HG03521 (cell line): ENCODE results near the gene CCDC107.
"Not testable (repeated sequence)": the region's sequence is repeated elsewhere in the genome, so short reads cannot be mapped to it uniquely, and the experiment has no call there.

Experiments
- ATAC-seq: cut with Tn5 transposase; IDR thresholded peaks from one replicate; pipeline ENCODE4 v1.9.1; 2021; ENCODE audit warnings: mild to moderate bottlenecking, moderate library complexity; ENCODE audit not compliant: unreplicated experiment

The CCDC107 gene, protein sequence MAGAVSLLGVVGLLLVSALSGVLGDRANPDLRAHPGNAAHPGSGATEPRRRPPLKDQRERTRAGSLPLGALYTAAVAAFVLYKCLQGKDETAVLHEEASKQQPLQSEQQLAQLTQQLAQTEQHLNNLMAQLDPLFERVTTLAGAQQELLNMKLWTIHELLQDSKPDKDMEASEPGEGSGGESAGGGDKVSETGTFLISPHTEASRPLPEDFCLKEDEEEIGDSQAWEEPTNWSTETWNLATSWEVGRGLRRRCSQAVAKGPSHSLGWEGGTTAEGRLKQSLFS

DNA sequence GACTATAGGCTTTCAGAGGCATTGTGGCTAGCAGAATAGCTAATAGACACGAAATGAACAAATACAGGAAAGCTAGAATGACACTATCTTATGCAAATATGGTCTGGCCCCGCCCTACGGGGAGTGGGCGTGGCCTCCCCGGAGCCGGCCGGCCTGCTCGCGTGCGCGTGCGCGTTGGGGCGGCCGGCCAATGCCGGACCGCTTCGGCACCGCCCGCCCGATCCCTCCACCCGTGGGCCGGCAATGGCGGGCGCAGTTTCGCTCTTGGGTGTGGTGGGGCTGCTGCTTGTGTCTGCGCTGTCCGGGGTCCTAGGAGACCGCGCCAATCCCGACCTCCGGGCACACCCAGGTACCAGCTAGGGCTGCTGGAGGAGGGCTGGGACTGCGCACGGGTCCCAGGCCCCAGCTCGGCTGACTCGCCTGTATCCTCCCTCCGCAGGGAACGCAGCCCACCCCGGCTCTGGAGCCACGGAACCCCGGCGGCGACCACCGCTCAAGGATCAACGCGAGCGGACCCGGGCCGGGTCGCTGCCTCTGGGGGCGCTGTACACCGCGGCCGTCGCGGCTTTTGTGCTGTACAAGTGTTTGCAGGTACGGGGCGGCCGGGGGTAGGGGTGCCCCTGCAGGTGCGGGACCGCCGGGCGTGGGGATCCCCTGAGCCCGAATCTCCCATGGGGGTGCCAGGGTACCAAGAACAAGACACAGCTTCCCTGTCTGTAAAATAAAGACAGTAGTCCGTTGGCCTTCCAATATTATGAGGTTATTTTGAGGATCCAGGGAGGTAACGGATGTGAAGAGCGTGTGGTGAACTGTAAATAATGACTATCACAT is at the start of gene CCDC107:
Gene CCDC107, plus strand, starts transcription at position 156 of the 831 bp plus-strand sequence. Its CDS starts 88 bp downstream, at position 244.
- ATAC-seq = peak; percentile 71

DNA sequence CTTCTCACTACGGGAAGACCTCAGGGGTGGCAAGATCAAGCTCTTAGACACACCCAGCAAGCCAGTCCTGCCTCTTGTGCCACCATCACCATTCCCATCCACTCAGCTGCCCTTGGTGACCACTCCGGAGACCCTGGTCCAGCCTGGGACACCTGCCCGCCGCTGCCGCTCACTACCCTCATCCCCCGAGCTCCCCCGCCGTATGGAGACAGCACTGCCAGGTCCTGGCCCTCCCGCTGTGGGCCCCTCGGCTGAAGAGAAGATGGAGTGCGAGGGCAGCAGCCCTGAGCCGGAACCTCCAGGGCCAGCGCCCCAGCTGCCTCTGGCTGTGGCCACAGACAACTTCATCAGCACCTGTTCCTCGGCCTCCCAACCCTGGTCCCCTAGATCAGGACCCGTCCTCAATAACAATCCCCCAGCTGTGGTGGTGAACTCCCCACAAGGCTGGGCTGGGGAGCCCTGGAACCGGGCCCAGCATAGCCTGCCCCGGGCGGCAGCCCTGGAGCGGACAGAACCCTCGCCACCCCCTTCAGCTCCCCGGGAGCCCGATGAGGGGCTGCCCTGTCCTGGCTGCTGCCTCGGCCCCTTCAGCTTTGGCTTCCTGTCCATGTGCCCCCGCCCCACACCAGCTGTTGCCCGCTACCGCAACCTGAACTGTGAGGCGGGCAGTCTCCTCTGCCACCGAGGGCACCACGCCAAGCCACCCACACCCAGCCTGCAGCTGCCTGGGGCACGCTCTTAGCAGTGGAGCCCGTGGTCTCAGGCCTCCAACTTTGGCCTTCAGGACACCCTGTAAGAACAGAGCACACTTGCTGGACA is 48.9 kb upstream of the CCDC107 start:
- ATAC-seq = no peak

DNA sequence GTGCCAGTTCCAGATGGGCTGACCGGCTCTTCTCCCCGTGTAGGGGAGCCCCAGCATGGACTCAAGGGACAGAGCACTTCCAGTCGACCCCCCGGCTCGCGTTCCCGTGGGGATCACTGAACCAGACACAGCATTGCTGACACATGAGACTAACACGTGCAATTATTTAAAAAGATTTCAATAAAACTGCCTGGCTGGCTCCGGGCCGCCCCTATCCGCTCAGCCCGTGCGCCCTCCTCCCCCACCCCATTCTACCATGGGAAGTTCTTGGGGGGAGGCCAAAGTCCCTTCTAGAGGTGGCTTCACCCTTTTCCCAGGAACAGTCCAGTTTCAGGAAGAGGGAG is 48.3 kb upstream of the CCDC107 start:
- ATAC-seq = no peak

DNA sequence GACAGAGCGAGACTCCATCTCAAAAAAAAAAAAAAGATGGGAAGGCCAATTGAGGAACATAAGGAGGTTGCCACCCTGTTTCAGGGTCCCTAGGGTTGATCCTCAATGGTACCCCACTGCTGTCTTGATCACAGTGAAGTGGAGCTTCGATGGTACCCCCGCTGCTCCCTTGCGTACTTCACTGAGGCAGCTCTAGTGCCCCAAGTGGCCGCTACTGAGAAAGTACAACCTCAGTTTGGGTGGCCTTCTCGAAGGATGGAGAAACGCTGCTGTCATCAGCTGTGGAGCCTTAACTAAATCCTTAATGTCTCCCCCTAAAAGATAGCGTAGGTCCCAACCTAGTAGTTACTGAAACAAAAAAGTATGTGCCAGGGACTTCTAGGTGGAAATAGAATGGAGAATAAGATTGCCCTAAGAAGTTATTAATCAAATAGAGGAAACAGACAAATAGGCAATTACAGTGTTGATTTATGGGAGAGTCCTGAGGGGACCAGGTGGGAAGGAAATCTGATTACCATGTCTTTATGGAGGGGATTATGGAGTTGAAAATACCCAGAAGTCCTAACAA is 46.8 kb upstream of the CCDC107 start:
- ATAC-seq = peak; percentile 42

- not testable (repeated sequence) for ATAC-seq
Observed at GRCh38 chr9:35612066-35612465, 46.0 kb upstream of the CCDC107 start.

DNA sequence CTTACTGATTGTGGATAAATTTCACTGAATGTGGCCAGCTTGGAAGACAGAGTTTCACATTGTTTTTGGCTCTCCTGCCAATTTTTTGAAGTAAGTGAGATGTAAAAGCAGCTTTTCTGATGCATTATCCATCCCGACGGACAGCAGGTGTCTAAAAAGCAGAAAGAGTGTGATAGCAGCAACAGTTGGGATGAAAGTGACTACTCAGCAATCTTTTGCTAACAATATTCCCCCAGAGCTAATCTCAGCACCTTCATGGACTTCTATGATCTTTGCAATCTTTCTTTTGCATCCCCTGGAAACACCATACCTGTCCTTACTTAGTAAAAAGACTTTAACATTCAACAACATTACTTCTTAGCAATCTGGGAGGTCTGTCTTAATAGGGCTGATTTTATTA is 45.2 kb upstream of the CCDC107 start:
- ATAC-seq = no peak

DNA sequence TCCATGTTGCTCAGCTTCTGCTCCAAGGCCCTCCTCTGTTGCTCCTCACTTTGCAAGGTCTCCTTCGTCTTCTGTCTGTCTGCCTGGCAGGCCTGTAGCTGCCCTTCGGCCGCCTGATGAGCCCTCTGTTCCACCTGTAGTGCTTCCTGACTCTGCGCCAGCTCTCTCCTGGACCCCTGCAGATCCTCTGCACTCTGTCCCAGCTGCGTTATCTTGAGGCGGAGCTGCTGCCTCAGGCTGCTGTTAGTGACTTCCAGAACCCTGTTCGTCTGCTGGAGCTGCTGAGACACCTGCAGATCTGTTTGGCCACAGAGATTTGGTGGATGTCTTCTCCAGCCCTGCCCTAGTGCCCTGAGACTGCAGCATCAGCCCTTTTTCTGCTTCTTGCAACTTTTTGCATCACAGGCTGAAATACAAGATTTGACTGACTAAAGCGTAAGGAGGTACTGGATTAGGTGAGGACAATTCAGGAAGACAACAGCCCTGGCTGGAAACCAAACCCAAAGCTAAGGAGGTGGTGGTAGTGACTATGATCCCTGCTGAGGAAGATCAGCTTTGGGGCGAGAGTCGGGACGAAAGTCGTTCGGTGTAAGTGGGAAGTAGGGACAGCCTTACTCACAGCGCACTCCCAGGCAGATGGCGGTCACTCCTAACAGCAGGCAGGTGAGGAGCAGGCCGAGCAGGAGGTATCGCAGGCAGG is 42.0 kb upstream of the CCDC107 start:
- ATAC-seq = no peak

DNA sequence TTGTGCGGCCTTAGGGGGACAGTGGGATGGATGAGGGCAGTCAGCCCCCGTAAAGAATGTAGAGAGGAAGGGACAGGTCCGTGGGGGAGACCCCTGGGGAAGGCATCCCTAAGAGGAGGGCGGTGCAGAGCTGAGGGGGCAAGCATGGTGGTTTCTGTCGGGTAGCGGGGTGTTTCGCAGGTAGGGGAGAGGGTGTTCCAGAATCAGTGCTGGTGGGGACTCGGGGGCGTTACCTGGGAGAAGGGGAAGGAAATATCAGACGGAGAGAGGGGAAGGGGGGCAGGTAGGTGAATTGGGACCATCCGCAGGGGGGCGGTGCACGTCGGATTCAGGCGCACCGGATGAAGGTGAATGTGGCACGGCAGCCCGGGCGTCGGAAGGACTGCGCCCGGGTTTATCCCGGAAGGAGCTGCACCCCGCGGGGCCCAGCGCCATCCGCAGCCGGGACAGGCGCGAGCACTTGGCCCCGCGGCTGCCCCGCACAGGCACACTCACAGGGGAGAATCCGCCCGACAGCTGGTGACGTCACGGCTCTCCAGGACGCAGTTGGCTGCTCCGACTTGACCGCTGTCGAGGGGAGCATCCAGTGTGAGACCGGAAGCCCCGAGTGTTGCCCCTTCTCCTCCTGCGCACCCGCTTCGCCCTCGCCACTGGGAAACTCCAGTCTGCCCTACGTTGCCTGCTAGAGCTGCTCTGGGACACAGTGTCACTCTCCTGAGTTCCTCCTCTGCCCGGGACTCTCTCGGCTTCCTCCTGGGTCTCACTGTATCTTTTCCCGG is 41.2 kb upstream of the CCDC107 start:
- ATAC-seq = no peak

DNA sequence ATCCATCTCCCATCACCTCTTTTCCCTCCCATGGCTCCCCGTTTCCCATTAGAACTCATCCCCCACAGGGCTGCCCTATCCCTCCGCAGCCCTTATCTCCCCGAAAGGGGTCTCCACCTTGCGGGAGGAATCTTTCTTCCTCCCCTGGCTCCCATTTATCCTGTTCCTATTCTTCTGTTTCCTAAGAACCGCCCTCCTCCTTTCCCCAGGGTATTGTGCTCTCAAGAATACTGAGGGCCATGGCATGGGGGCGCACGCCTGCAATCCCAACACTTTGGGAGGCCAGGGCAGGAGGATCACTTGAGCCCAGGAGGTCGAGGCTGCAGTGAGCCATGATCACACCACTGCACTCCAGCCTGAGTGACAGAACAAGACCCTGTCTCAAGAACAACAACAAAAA is 40.5 kb upstream of the CCDC107 start:
- ATAC-seq = no peak

DNA sequence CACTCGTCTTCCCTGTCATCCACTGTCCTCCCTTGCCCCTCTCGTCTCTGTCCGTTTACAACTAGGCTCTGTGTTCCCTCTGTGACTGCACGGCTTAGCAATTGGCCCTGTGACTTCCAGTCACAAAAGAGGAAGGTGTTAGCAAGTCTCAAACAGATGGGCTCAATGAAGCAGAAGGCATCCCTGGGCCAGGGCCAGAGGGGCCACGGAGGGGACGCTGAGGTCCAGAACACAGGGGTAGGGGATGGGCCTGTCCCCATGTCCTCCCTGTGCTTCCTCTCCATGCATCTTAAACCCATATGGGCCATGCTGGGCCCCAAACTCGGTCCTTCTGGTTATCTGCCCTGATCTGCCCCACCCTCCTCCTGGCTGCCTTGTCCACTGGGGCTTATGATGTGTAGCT is 39.8 kb upstream of the CCDC107 start, which contains the start of gene CD72:
Gene CD72, minus strand, starts transcription at position 89 of the 403 bp plus-strand sequence. CDS start 110 bp downstream, outside the sequence.
- ATAC-seq = no peak

- ATAC-seq = peak; percentile 32
Observed at GRCh38 chr9:35618854-35619799, 39.0 kb upstream of the CCDC107 start.

- peak; percentile 47 for ATAC-seq
Observed at GRCh38 chr9:35619800-35620158, 38.3 kb upstream of the CCDC107 start.

DNA sequence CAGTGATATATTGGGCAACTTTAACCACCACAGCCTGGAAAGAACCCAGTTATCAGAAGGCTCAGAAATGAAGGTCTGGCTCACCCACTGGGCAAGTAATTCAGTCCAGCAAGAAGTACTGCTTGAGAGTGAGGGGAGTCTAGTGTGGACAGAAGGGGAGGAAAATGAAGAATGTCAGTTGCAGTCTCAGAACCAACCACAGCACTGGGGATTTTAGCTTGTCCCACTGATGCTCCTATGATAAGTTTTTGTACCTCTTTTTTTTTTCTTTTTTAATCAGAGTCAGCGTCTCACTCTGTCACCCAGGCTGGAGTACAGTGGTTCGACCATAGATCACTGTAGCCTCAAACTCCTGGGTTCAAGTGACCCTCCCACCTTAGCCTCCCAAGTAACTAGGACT is 30.5 kb upstream of the CCDC107 start:
- ATAC-seq = no peak

DNA sequence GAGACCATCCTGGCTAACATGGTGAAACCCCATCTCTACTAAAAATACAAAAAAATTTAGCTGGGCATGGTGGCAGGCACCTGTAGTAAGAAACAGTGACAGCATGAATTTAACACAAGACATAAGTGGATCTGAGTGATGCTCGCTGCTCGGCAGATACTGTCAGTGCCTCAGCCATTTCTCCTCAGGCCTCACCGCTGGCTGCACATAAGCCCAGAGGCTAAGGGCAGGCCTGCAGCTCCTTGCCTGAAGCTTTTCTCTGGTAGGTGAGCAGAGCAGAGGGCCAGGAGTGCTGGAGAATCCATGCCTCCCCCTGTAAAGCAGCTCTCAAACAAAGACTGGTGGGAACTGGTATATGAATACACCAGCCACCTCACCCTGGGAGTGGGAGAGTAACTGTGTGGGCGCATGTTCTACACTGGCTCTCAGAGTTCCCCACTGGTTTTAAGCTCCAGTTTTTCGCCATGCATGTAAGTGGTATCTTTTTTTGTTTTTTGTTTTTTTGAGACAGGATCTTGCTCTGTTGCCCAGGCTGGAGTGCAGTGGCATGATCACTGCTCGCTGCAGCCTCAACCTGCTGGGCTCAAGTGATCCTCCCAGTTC is 29.6 kb upstream of the CCDC107 start:
- ATAC-seq = no peak

- no peak for ATAC-seq
Observed at GRCh38 chr9:35629597-35629996, 28.5 kb upstream of the CCDC107 start.

GRCh38 chr9:35635730-35636129 is 22.4 kb upstream of the CCDC107 start:
- ATAC-seq = no peak

DNA sequence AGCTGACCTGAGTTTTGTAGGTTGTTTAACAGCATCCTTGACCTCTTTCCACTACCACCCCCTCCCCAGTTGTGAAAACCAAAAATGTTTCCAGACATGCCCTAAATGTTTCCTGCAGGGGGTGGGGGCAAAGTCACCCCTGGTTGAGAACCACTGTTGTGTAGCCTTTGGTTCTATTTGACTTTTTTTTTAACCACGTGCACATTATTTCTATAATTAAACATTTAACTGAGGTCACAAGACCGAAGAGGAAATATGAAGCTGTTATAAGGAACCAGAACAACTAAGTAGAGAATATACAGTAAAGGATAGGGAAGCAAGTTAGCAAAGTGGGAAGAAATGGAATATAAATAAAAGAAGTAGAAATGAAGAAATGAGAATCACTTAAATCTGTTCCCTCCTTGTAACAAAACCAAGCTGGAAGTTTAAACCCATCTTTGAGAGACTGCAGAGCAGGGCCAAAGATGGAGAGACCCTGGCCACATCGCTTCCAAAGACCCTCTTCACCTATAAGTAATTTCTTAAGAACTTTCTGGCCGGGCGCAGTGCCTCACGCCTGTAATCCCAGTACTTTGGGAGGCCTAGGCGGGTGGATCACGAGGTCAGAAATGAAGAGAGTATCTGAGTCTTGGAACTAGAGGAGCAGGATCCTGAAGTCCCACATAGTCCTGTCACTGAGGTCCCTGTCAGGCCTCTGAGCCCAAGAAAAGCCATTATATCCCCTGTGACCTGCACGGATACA is 21.8 kb upstream of the CCDC107 start:
- no peak for ATAC-seq

DNA sequence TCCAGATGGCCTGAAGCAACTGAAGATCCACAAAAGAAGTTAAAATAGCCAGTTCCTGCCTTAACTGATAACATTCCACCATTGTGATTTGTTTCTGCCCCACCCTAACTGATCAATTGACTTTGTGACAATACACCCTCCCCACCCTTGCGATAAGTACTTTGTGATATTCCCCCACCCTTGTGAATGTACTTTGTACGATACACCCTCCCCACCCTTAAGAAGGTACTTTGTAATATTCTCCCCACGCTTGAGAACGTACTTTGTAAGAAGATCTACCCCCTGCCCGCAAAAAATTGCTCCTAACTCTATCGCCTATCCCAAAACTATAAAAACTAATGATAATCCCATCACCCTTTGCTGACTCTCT is 21.2 kb upstream of the CCDC107 start:
- ATAC-seq = not testable (repeated sequence)
